HG03196 (cell line): ENCODE results near the gene UBE2C.

Experiments used
- ATAC-seq: cut with Tn5 transposase; IDR thresholded peaks from one replicate; pipeline ENCODE4 v1.9.1; 2021; ENCODE audit not compliant: unreplicated experiment

Gene UBE2C

DNA sequence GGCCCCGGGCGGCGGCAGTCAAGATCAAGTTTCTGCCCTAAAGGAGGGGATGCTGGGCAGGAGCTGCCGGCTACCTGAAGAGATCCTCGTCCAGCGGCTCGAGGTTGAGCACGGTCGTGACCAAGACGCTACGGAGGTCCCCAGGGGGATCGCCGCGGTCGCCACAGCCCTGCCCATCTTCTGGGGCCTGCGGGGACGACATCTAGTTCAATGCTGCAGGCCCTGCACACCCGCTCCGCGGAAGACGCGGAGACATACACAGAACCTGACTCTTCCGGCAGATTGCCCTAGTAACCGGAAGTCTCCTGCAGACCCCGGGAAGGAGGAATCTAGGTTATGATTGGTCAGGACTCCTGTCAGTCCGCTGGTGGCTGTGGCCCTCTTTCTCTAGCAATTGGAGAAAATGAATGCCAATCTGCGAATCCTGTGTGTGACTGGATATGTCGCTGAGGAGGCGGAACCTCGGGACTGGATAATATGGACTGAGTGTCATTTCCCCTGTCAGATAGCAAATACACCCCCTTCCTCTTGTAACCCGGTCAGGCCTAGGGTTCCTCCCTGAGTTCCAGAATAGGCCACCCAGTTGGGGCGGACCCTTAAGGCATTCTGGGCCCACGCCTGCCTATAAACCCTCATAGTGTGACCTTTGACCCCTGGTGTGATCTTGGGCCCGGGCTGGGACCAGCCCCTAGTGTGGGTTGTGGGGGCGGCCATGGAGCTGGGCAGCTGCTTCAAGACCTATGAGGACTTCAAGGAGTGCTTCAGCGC is 44.9 kb downstream of the UBE2C start, which contains the start of the genes ACOT8 and ZSWIM3:
TSS of gene ACOT8 (minus strand) at position 279 of the 768 bp plus-strand sequence. CDS start at position 202, 77 bp downstream.
TSS of gene ZSWIM3 (plus strand) at position 501 of the 768 bp plus-strand sequence. CDS start at position 713, 212 bp downstream.
- peak; percentile 91 for ATAC-seq

DNA sequence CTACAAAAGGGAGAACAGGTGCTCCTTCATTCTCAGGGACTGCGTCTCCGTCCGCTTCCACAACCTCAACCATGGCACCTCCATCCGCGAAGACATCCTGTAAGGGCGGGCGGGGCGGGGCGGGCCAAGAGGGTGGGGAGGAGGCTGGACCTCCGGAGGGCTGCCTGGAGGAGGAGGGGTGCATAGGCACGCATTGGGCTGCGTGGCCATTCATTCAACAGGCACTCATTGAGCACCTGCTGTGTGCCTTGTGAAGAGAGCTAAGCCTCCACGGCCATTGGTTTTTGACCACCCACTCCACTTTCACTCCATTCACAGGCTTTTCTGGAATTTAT is 45.4 kb downstream of the UBE2C start:
- peak; percentile 8 for ATAC-seq

DNA sequence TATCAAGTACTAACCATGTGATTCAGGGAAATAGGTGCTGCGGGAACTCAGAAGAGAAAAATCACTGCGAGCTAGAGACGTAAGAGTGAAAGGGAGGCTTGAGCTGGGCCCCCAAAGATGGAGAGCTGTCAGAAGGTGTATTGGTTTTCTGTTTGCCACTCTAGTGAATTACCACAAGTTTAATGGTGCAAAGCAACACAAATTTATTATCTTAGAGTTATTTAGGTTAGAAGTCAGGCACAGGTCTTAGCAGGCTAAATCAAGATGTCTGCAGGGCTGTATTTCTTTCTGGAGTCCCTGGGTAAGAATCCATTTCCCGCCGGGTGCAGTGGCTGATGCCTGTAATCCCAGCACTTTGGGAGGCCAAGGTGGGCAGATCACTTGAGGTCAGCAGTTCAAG is 47.5 kb downstream of the UBE2C start:
- ATAC-seq: no peak

DNA sequence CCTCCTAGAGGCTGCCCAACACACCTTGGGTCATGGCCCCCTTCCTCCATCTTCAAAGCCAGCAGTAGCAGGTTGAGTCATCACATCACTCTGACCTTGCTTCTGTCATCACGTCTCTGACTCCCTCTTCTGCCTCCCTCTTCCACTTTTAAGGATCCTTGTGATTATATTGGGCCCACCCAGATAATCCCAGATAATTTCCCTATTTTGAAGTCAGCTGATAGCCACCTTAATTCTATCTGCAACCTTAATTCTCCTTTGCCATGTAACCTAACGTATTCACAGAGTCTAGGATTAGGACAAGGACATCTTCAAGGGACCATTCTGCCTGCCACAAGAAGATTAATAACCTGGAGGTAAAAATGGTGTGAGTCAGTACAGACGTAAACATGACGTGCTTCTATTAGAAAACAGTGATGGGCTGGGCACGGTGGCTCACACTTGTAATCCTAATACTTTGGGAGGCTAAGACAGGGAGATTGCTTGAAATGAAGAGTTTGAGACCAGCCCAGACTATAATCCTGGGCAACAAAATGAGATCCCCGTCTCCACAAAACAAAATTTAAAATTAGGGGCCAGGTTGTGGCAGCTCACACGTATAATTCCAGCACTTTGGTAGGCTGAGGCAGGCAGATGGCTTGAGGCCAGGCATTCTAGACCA is 48.2 kb downstream of the UBE2C start:
- ATAC-seq: no peak

DNA sequence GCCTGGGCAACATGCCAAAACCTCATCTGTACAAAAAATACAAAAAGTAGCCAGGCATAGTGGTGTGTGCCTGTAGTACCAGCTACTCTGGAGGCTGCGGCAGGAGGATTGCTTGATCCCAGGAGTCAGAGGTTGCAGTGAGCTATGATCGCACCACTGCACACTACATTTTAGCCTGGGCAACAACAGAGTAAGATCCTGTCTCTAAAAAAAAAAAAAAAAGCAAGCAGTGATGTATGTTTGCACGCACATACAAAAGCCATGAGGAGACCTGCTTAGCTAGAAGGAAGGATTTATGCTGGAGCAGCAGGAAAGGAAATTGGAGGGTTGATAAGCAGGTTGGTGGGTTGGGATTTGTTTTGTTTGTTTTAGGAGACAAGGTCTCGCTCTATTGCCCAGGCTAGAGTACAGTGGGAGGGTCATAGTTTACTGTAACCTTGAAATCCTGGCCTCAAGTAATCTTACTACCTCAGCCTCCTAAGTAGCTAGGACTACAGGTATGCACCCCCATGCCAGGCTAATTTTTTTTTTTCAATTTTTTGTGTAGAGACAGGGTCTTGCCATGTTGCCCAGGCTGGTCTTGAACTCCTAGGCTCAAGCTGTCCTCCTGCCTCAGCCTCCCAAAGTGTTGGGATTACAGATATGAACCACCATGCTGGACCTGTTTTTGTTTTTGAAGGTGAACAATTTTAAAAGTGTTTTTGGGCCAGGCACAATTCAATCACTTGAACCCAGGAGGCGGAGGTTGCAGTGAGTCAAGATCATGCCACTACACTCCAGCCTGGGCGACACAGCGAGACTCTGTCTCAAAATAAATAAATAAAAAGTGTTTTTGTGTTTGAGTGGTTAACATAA is 49.0 kb downstream of the UBE2C start:
- no peak for ATAC-seq

DNA sequence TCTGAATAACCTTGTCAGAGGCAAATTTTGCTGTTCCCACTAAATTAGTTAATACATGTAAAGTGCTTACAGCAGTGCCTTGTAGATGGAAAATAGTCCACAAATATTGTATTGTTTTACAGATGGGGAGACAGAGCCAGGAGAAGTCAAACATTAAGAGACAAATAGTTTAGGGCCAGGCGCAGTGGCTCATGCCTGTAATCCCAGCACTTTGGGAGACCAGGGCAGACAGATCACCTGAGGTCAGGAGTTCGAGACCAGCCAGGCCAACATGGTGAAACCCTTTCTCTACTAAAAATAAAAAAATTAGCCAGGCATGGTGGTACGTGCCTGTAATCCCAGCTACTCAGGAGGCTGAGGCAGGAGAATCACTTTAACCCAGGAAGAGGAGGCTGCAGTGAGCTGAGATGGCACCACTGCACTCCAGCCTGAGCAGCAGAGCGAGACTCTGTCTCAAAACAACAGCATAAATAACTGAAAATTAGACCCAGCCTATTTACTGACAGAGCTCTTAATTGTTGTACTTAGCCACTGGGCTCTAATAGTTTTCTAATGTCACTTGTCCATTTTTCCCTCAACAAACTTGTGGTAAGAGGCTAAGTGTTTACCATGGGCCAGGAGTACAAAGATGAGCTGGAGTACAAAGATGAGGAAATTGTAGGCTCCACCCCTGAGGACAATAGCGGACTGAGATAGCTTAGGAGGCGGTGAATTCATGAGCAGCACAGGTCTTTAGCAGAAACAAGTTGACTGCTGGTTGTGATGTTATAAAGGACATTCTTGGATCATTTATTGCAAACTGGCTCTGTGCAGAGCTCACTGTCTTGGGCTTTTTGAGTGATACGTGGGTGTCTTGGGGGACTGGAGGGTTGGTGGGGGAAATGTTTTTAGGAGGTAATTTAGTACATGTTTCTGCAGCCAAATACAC is 51.4 kb downstream of the UBE2C start:
- no peak for ATAC-seq

DNA sequence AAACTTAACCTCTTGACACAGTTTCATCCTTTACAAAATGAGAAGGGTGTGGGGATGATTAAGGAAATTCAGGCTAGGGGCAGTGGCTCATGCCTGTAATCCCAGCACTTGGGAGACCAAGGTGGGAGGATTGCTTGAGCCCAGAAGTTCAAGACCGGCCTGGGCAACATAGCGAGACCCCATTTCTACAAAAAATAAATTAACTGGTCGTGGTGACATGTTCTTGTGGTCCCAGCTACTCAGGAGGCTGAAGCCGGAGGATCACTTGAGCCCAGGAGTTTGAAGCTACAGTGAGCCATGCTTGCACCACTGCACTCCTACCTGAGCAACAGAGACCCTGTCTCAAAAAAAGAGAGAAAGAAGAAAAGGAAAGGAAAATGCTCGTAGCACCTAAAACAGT is 54.0 kb downstream of the UBE2C start:
- ATAC-seq: no peak
